DMS114 treated with DMSO at 0.1 percent for 48 hours (cell line): ENCODE measurements around the gene S1PR1.
"Not testable (repeated sequence)": the region's sequence is repeated elsewhere in the genome, so short reads cannot be mapped to it uniquely, and the experiment has no call there.

Experiments
- DNase-seq: peaks from one replicate; lab custom pipeline; 2025; ENCODE audit not compliant: unreplicated experiment; lab: John Stamatoyannopoulos, UW

The S1PR1 gene

DNA sequence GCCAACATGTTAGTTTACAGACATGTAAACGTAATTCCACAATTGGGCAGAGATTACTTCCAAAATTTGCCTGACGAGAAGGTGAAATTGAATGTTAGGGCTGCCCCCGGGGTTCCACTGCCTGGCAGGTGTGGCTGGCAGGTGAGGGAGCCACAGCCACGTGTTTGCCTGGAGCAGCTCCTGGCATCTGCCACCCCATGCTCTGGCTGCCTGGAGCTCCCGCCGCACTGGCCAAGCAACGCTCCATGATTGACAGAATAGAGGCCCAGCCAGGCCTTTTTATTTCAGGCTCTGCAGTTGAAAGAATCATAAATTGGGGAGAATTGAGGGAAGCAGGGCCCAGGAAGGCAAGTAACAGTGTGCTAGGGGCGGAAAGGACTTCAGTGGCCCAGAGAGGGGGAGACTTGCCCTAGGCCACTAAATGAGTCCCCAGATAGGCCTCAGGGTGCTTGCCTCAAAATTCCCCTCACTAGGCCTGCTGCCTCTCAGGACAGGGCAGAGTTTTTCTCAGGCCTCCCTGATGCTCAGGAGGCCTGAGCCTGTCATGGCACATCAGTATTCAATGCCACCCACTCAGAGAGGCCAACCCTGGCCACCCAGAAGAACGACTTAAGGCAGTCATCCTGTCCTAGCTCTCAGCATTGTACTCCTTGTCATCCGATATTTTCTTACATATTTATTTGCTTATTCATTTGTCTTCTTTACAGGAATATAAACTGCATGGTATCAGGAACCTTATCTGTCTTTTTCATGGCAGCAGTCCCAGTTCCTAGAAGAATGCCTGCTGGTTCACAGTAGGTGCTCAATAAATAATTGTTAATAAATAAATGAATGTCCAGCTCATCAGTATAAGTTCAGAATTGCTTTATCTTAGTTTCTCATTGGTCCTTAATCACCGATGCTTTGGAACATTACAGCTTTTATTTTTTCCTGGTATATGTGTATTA lies 16.6 kb upstream of the S1PR1 start:
- DNase-seq: no peak

GRCh38 chr1:101220906-101221305 lies 15.9 kb upstream of the S1PR1 start:
- no peak for DNase-seq

GRCh38 chr1:101221945-101222429 lies 14.8 kb upstream of the S1PR1 start:
- DNase-seq: no peak

DNA sequence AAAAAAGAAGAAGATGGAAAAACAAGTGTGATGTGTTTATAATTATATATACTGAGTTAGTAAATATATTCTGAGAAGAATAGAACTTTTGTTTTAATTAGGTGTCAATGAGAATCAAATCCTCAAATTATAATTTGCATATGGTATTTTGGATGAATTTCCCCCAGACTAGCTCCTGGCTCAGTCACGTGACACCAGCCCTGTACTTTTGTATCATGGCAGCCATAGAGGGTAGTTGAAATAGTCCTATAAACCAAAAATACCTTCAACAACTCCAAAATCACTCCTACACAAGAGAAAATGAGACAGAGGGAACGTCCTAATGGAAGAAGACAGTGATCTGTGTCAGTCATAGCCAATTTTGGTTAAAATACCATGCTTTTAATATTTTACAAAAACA lies 9.0 kb upstream of the S1PR1 start:
- DNase-seq: no peak

GRCh38 chr1:101228424-101229134 lies 8.2 kb upstream of the S1PR1 start:
- DNase-seq: no peak

DNA sequence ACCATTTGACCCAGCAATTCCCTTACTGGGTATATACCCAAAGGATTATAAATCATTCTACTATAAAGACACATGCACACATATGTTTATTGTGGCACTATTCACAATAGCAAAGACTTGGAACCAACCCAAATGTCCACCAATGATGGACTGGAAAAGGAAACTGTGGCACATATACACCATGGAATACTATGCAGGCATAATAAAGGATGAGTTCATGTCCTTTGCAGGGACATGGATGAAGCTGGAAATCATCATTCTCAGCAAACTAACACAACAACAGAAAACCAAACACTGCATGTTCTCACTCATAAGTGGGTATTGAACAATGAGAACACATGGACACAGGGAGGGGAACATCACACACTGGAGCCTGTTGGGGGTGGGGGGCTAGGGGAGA lies 4.6 kb upstream of the S1PR1 start:
- DNase-seq: not testable (repeated sequence)

- DNase-seq: no peak
Measured at GRCh38 chr1:101233495-101233894, 3.3 kb upstream of the S1PR1 start.

DNA sequence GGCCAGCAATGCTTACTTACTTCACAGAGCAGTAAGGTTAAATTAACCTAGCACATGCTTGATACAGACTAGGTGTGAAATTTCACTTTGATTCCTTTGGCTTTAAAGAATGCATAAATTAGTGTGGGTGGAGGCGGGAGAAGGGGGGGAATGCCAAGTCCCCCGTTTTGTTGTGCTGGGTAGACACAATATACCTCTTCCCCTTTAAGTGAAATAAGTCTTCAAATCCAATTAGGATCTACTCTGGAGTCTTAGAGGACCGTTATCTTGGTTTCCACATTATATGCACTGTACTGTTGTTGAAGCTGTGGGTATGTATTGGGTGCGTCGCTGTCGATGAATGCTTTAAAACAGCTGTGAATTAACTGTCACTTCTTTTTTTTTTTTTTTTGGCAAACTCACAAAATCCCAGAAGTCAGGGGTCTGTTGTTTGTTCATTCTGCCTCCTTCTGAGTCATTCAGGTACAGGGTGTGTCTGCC lies 1.6 kb upstream of the S1PR1 start:
- no peak for DNase-seq

- peak; percentile 32 for DNase-seq
Measured at GRCh38 chr1:101235696-101236515, 913 bp upstream of the S1PR1 start.

DNA sequence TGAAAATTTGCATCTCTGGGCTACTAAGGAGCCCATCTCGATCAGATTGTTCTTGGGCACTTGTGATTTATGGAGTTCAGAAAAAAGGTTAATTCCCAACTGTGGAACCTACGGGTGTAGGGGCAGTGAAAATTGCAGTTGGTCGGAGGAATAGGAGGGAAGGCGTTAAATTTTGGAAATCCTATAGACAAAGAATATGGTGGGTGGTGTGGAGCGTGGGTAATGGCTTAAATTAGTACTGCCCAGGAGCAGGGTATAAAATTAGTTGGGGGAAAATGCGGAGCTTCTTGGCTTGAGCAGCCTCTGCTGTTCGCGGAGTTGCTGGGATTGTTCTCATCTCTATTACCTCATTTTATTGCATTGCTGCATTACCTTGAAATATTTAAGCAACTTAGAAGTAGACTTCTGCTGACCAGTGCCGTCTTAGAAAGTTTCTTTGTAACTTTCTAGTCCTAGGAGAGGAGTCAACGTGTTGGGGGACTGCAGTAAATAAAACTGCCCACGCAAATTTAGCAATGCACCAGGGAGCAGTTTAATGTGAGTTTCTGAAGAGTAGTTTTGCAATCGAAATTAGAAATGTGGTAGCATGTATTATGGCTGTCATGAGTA lies 514 bp downstream of the S1PR1 start:
- DNase-seq: peak; percentile 27

- no peak for DNase-seq
Measured at GRCh38 chr1:101238031-101238628, 1.3 kb downstream of the S1PR1 start.

- DNase-seq: peak; percentile 56
Measured at GRCh38 chr1:101238681-101239094, 1.9 kb downstream of the S1PR1 start.

- DNase-seq: no peak
Measured at GRCh38 chr1:101239095-101240040, 2.5 kb downstream of the S1PR1 start.

DNA sequence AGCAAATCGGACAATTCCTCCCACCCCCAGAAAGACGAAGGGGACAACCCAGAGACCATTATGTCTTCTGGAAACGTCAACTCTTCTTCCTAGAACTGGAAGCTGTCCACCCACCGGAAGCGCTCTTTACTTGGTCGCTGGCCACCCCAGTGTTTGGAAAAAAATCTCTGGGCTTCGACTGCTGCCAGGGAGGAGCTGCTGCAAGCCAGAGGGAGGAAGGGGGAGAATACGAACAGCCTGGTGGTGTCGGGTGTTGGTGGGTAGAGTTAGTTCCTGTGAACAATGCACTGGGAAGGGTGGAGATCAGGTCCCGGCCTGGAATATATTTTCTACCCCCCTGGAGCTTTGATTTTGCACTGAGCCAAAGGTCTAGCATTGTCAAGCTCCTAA lies 3.2 kb downstream of the S1PR1 start:
- no peak for DNase-seq

GRCh38 chr1:101241485-101242225 lies 4.8 kb downstream of the S1PR1 start:
- DNase-seq: no peak

GRCh38 chr1:101242324-101243050 lies 5.7 kb downstream of the S1PR1 start:
- DNase-seq: no peak

GRCh38 chr1:101243751-101244150 lies 6.9 kb downstream of the S1PR1 start:
- no peak for DNase-seq

GRCh38 chr1:101244842-101245241 lies 8.0 kb downstream of the S1PR1 start:
- DNase-seq: no peak
